ENCODE results near the gene QSOX2.

The QSOX2 gene

DNA sequence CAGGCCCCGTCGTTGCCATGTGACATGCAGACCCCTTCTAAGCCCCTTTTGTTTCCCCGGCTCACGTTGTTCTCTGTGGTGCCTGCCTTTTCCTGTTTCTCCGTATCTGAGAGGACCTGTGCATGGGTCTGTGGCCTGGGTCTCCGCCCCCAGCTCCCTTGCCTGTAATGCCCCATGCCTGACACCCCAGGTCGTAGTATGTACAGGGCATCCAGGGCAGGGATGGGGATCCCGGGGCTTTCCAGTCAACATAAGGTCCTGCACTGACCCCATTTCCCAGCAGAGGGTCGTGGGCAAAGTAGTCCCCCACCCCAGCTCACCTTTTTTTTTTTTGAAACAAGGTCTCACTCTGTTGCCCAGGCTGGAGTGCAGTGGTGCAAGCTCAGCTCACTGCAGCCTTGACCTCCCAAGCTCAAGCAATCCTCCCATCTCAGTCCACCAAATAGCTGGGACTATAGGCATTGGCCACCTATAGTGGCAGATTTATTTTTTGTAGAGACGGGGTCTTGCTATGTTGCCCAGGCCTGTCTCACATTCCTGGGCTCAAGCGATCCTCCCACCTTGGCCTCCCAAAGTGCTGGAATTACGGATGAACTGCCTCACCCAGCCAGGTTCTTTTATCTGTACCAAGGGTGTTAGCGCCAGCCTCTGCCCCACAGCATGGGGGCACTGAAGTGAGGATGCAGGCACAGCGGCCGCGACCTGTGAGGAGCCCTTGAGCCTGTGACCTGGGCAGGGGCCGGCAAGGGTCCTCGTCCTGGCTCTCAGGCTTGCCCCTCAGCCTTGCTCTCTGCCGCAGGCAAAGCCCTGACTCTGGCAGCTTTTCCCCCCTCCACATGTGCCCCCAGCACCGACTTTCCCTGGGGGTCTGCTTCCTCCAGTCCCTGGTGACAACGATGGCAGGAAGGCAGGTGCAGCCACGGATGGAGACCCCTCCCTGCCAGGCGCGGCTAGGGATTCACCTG is 19.1 kb upstream of the QSOX2 start:
- DNase-seq (ENCODE audit: low spot score), result no peak

DNA sequence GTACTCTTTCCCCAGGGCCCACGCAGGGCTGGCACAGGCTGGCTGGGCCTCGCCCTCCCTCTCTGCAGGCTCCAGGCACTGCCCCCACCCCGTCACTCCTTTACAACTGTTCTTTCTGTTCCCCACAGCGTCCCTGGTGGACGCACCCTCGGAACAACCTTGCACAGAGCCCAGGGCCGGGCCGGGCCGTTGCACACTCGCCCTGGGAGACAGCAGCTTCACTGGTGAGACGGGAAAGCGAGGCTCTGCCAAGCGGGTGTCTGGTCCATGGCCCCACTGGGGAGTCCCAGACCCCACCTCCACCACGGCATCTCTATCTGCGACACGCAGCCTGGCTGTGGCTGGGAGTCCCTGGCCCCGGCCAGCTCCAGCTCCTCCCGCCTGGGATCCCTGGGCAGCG is 18.4 kb upstream of the QSOX2 start:
- DNase-seq (ENCODE audit: low spot score), result no peak

DNA sequence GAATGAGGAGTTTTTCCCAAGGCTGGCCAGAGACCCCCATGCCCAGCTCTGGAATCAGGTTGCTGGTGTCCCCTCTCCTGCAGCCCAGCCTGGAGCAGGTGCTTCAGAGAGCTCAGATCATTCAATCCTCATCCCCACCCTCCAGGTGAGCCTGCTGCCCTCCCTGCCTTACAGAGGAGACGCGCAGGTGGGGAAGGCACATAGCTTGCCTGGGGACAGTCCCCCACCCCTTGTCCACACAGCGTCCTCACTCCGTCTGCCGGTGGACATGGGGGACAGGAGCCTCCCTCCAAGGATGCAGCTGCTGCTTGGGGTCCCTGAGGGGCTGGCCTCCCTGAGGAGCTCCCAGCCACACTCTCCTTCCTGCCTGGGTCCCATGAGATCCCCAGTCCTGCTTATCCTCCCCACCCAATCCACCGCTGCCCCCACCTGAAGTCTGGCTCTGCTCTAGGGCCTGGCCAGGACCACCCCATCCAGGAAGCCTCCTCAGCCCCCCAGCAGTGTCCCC is 17.1 kb upstream of the QSOX2 start:
- no peak for DNase-seq (ENCODE audit: low spot score)

DNA sequence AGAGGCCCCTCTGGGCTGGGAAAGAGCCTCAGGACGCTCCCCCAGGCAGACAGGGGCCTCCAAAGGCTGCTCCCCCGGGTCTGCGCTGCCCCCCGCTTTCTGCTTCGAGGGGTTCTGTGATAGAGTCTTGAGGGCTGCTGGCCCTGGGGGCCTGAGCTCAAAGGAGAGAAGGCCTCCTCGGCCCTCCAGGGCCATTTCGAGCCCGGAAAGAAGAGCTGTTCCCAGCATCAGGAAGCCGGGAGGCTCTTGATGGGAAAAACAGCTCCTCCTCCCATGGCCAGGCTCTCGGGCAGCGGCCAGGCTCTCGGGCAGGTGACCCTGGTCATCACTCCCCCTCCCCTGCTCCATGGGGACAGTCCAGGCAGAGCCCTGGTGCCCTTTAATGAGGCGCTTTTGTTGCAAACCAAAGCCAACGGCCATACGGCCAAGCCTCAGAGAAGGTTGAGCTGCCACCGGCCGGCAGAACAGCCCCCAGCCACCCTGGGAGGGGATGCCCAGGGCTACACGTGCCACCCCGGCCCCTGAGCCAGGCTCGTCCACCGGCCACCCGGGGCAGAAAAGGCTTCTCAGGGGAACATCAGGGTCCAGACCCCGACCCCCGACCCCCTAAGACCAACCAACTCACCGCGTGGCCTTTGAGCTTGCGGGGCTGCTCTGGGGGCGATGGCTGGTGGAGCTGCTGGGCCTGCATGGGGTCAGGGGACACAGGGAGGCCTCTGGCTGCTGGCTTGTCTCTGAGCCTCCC is 16.2 kb upstream of the QSOX2 start:
- no peak for DNase-seq (ENCODE audit: low spot score)

DNA sequence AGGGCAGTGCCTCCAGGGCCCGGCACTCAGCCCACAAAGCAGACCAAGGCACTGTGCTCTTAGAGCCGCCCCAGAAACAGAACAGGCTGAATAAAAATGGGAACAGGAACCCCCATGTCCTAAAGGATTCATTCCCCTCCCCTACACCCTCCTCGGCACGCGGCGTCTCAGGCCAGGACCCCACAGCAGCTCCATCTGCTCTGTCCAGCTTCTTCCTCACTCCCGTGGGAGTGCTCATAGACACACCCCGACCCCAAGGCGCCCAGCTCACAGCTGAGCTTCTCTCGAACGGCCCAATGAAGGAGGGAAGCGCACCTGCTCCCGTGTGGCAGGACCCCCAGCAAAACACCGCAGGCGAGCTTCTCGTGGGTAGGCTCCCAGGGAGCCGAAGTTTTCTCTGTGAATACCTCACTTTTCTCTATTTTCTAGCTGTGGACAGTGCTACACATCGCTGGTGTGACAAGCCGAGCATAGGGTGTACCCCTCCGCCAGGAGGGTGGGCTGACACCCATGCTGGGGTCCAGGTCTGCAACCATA is 15.4 kb upstream of the QSOX2 start:
- no peak for DNase-seq (ENCODE audit: low spot score)

DNA sequence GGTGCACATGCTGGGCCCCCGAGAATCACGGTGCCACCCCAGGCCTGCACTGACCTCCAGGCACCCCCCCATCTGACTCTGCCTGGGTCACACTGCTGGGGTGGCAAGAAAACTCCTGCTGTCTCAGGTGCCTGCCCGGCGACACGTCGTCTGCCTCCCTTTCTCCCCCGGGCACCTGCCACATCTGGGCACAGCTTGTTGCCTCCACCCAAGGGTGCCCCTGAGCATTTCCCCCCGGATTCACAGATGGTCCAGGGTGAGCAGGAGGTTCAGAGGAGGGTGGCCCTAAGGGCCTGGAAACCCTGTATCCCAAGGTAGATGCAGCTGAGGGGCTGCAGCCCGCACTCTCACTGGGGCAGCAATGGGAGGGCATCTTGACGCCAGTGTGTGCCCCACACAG is 14.9 kb upstream of the QSOX2 start:
- no peak for DNase-seq (ENCODE audit: low spot score)

DNA sequence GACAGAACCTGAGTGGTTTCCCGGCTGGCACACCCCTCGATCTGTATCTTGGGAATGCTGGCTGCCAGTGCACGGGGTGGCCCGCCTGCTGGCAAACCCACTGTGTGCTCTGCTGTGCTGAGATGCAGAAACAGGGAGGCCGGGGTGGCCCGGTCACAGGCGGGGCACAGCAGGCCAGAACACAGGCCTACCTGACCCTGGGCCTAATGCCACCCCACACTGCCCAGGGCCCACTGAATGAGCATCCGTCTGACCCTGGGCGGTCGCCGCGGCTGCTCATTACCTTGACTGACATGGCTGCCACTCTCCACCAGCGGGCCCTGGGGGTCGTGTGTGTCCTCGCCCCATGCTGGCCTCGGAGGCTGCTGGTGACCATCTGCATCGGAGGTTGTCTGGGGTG is 14.2 kb upstream of the QSOX2 start:
- DNase-seq (ENCODE audit: low spot score), result no peak

DNA sequence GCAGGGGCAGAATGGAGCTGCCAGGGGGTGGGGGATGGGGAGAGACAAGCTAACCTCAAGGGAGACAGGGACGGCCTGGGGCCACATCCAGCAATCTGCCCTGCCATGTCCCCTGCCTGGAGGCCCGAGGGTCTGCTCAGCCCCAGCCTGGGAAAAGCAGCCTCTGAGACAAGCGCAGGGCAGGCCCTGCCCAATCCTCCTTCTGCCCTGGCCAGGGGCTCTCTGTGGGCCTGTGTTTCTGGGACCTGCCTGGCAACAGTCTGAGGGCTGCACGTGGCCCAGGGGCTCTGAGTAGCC is 13.9 kb upstream of the QSOX2 start:
- DNase-seq (ENCODE audit: low spot score), result no peak

DNA sequence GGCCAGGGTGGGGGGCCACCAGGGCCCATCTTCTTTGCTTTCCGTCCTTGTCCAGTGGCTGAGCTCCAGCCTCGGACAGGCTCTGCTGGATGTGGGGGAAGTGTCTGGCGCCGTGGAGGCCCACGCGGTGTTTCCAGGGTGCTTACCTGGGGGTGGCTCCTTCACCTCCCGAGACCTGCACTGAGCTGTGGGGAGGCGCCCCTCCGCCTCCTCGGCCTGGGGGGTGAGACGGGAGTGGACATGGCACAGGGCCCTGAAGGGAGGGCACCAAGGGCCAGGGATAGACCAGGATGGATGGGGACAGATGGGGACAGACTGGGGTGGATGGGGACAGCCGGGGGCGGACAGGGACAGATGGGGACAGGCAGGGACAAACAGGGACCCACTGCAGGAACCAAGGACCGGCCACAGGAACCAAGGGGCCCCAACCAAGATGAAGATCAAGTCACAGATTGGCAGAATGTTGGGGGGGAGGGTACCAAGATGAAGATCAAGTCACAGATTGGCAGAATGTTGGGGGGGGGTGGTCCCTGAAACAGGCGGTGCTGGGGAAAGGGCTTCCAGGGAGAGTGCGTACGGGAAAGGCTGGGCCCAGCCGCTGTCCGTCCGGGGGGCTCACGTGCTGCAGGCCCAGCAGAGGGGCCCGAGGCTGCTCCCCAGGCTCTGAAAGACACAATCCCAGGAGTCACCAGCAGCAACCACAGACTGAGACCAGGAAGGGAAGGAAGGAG is 13.3 kb upstream of the QSOX2 start:
- DNase-seq (ENCODE audit: low spot score), result no peak

DNA sequence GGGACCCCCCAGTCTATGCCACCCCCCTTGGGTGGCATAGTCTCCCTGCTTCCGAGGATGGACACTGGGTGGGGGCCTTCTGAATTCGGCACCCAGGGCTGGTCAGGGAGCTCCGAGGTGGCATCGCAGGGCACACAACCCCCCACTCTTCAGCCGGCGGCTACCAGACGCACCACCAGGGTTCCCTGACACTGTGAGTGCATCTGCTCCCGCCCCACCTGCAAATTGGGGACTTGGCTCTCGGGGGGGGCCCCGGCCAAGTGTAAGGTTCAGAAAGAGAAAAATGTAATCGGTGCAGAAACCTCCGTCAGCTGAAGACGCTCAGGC is 12.7 kb upstream of the QSOX2 start:
- DNase-seq (ENCODE audit: low spot score), result no peak

DNA sequence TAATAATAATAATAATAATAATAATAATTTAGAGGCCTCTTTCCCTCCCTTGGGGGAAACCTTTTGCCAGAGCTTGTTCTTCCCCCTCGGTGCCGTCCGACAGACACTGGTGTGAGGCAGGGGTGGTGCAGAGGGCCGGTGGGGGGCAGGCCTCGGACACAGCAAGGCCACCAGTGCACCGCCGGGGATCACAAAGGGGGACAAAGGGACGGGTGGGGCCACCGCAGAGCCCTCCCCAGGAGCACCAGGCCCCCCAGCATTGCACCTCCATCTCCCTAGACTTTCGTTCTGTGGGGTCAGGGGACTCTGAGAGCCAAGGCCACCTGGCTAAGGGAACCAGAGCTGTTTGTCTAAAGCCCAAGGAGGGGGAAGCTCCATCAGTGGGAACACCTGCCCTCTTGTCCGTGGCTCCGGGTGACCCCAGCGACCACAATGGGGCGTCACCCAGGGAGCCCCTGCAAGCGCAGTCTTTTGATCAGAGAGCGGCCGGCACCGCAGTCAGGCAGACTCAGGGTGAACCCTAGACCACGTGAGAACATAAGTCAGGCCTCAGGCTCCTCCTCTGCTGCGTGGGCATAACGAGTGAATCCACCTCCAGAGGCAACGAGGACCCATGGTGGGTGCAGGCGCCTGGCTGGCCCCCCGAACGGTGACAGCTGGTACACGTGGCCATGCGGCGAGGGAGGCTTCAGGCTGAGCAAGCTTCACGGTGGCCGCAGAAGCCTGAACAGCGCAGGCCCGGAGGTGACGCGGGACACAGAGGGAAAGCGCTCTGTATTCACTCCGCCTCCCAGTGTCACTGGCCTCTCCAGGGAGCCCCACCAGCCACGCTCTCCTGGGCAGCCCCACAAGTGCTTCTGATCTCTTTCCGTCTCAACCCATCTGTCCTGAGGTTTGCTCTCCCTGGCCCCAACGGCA is 12.0 kb upstream of the QSOX2 start:
- DNase-seq (ENCODE audit: low spot score), result no peak

DNA sequence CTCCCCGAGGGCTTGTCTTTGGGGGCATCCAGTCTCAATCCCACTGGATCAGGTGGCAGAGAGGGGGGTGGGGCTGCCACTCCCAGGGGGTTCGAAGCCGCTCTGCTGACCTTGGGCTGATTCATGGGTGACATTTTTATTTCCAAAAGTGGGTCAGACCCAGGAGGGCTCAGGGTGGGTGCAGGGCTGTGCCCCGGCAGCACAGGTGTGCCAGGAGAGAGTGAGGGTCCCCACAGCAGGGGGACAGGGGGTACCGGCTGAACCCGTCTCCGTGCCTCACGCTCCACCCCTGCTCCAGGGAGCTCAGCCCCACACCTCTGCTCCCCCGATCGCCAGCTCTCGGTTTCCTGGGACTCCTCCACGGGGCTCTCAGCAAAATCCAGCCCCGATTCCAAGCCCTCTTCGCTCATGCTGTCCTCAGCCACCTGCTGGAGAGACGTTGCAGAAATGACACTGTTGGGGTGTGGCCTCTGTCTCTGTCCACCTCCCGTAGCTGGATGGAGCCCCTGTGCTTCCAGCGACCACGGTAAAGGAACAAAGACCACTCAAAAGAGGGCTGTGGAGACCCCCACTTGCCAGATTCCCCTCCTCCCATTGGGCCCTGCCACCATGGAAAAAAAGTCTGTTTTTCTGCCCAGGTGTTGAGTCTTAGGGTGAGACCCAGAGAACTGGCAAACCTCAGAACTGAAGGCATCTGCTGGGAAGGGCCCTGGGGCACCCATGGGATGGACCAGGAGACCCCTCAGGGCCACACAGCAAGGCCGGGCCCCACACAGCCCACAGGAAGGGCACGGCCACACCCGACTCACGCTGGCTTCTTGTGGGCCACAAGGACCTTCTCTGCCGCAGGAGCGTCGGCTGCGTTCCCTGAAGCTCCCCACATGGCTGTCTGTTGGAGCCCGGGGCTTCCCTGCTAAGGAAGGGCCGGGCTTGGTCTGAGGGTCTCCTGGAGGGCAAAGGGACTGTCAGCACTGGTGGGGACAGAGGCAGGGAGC is 10.6 kb upstream of the QSOX2 start:
- no peak for DNase-seq (ENCODE audit: low spot score)

DNA sequence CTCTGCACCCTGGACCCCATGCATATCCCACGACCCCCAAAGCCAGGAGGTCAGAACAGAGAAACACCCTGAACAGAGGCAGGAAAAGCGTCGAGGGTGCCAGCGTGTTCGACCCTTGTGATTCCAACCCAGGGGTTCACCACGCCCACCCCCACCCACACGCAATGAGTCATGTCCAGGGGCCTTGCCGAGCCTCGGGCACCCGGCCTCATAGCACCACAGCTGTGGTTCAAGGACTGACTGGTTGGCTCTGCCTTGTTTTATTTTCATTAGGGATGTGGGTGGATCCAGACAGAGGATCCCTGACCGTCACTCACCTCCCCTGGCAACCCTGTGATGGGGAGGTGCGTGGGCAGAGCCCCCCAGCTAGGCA is 9.5 kb upstream of the QSOX2 start:
- no peak for DNase-seq (ENCODE audit: low spot score)

DNA sequence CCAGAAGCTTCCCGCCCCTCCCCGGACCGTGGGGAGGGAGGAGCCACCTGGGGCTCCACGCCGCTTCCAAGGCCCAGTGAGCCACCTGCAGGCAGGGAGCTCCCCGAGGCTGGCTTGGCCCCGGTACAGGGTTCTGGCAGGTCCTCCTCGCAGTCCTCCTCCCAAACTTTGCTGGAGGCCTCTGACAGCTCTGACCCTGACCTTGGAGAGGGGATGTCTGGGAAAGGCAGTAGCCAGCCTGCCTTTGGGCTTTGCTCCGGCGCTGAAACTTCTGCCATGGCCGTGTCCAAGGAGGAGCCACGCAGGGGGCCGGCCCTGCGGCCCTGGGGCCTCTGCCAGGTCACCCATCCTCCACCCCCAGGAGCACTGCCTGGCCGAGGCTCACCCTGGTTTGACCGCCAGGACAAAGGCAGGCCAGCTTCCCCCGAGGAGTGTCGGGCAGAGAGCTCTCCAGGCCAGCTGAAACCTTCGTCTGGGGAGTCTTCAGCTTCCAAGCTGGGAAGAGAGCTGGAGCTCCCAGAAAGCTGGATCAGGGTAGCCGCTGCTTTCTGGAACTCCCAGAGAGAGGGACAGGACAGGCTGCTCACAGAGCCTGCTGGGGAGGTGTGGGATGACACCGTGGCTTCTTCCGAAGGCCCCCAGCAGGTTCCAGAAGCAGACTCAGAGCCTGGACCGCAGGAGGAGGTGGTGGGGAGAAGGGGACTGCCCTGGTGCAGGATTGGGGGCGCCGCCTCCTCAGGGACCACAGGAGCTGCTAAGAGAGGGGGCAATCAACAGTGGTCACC is 9.0 kb upstream of the QSOX2 start:
- DNase-seq (ENCODE audit: low spot score), result no peak

DNA sequence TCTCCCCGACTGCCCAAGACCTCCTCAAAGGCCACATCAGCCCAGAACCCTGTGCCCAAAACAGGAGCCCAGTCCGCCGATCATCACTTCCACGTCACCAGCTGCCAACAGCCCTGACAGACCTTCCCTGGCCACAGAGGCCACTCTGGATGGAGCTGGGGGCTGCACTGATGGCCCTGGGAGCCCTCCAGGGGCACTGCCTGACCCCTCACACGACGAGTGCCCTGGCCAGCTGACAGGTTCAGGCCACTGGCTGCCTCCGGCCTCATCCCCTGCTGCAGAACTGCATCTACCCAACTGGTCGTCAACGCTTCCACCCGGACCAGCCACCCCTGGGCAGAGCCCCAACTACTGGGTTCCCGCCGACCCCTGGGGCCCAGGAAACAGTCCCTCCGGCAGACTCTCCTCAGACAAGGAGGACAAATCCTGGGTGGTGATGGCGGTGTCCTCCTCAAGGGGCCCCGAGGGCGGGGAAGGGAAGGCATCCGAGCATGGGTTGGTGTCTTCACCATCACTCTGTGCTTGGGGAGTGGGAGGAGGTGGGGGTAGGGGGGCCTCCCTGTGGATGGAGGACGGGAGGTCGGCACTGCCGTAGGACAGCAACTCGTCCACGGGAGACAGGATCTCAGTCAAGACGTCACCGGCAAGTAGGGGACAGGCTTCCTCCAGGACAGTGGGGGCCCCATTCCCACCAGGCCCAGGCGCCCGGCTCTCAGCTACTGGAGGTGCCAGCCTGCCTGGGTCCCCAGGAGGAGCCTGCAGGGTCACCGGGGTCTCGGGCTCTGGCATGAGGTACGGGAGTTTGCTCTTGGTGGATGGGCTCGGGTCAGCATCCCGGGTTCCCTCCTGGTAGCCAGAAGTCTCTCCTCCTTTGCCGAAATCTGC is 7.9 kb upstream of the QSOX2 start:
- no peak for DNase-seq (ENCODE audit: low spot score)

DNA sequence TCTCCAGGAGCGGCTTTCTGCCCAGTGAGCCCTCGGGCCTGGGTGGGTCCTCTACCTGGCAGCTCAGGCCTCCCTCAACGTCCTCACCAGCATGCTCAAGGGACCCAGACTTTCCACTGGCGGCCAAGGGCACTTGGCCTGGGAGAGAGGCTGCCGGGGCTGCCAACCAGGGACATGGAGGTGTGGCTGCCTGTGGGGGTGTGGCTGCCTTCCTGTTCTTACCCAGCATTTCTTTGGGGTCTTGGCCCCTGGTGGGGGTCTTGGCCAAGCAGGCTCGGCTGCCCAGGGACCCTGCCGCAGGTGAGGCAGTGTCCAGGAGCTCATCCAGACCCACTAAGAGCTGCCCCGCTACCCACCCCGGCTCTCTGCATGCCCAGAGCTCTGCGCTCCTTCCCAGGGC is 7.2 kb upstream of the QSOX2 start:
- DNase-seq (ENCODE audit: low spot score), result no peak

DNA sequence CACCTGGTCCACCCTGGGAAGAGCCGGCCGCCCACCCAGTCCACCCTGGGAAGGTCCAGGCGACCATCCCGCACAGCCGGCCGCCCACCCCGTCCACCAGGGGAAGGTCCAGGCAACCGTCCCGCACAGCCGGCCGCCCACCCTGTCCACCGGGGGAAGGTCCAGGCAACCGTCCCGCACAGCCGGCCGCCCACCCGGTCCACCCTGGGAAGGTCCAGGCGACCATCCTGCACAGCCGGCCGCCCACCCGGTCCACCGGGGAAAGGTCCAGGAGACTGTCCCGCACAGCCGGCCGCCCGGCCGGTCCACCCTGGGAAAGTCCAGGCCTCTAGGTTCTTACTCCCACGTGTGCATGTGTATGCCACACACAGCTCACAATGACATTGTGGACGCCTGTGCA is 6.7 kb upstream of the QSOX2 start:
- no peak for DNase-seq (ENCODE audit: low spot score)
